ENCODE results near the gene CELA2B.

The CELA2B gene

GRCh38 chr1:15509586-15509985, 33.7 kb downstream of the CELA2B start:
- no peak for ATAC-seq

GRCh38 chr1:15510611-15511405, 34.9 kb downstream of the CELA2B start:
- ATAC-seq = no peak
- no peak for TF ChIP-seq CSDC2 (CRISPR knock-in tag; IDR thresholded peaks at IDR 0.05)
- TF ChIP-seq ARNTL (CRISPR knock-in tag; IDR thresholded peaks at IDR 0.05; ENCODE audit: borderline replicate concordance, low read depth) = no peak
- TF ChIP-seq ESRRG (CRISPR knock-in tag; IDR thresholded peaks at IDR 0.05) = no peak
- TF ChIP-seq OSR1 (CRISPR knock-in tag; IDR thresholded peaks at IDR 0.05) = no peak
- no peak for TF ChIP-seq POU6F1 (CRISPR knock-in tag; IDR thresholded peaks at IDR 0.05; ENCODE audit: borderline replicate concordance, low read depth)
- TF ChIP-seq ZC3H10 (CRISPR knock-in tag; IDR thresholded peaks at IDR 0.05) = no peak
- no peak for TF ChIP-seq GLIS3 (CRISPR knock-in tag; IDR thresholded peaks at IDR 0.05)
- TF ChIP-seq TSHZ2 (CRISPR knock-in tag; IDR thresholded peaks at IDR 0.05) = no peak
- no peak for TF ChIP-seq CSRNP3 (CRISPR knock-in tag; IDR thresholded peaks at IDR 0.05)
- no peak for TF ChIP-seq ZFP3 (CRISPR knock-in tag; IDR thresholded peaks at IDR 0.05)
- no peak for TF ChIP-seq SNAI2 (CRISPR knock-in tag; IDR thresholded peaks at IDR 0.05)

More at GRCh38 chr1:15509586-15509985, 33.7 kb downstream of the CELA2B start:
- no peak for TF ChIP-seq ZNF70 (CRISPR knock-in tag; IDR thresholded peaks at IDR 0.05)
- no peak for TF ChIP-seq CSDC2 (CRISPR knock-in tag; IDR thresholded peaks at IDR 0.05)
- TF ChIP-seq TCF4 (CRISPR knock-in tag; IDR thresholded peaks at IDR 0.05; ENCODE audit: borderline replicate concordance) = no peak
- no peak for TF ChIP-seq CREB5 (CRISPR knock-in tag; IDR thresholded peaks at IDR 0.05; ENCODE audit: low read depth)
- TF ChIP-seq ZFP30 (CRISPR knock-in tag; IDR thresholded peaks at IDR 0.05) = no peak
- TF ChIP-seq GLIS3 (CRISPR knock-in tag; IDR thresholded peaks at IDR 0.05) = no peak
- no peak for TF ChIP-seq ARNTL (CRISPR knock-in tag; IDR thresholded peaks at IDR 0.05; ENCODE audit: borderline replicate concordance, low read depth)
- TF ChIP-seq PATZ1 (CRISPR knock-in tag; IDR thresholded peaks at IDR 0.05; ENCODE audit: borderline replicate concordance) = no peak
- no peak for TF ChIP-seq RARB (CRISPR knock-in tag; IDR thresholded peaks at IDR 0.05)
- TF ChIP-seq ZNF8 (CRISPR knock-in tag; IDR thresholded peaks at IDR 0.05) = no peak
- TF ChIP-seq ISL1 (CRISPR knock-in tag; IDR thresholded peaks at IDR 0.05) = no peak
- TF ChIP-seq CSRNP3 (CRISPR knock-in tag; IDR thresholded peaks at IDR 0.05) = no peak
- no peak for TF ChIP-seq POU6F1 (CRISPR knock-in tag; IDR thresholded peaks at IDR 0.05; ENCODE audit: borderline replicate concordance, low read depth)
- TF ChIP-seq BACH2 (CRISPR knock-in tag; IDR thresholded peaks at IDR 0.05; ENCODE audit: borderline replicate concordance) = no peak
- TF ChIP-seq OSR1 (CRISPR knock-in tag; IDR thresholded peaks at IDR 0.05) = no peak
- no peak for TF ChIP-seq ZNF565 (CRISPR knock-in tag; conservative IDR thresholded peaks at IDR 0.05; ENCODE audit: low read depth)
- no peak for TF ChIP-seq ZC3H10 (CRISPR knock-in tag; IDR thresholded peaks at IDR 0.05)
- TF ChIP-seq ZFP3 (CRISPR knock-in tag; IDR thresholded peaks at IDR 0.05) = no peak
